OCI-LY3 (cell line): Measurements from ENCODE around the gene RAP2A.

Experiments
- H2AFZ ChIP-seq: fragments of 200-600, 300-600 bp; shearing (Covaris generic); 2 replicates; pipeline ENCODE4 v1.6.0; 2014; ENCODE audit warnings: antibody characterized with exemption, low read depth, low read length
- H3K27ac ChIP-seq: fragments of 200-600, 300-600 bp; sonication (generic); 2 replicates; pipeline ENCODE4 v1.5.1; 2014; ENCODE audit warnings: mild to moderate bottlenecking, low read length, moderate library complexity, mixed read lengths
- H3K27me3 ChIP-seq: fragments of 200-600, 300-600 bp; sonication (generic); 2 replicates; pipeline ENCODE4 v1.6.1; 2014; ENCODE audit warnings: low read depth, low read length, mixed read lengths
- H3K36me3 ChIP-seq: fragments of 200-600, 300-600 bp; sonication (generic); replicated peaks from 2 replicates; pipeline ENCODE3; 2014; ENCODE audit warnings: low read depth, low read length, mixed read lengths
- H3K4me1 ChIP-seq: fragments of 300-600, 200-600 bp; sonication (generic); 2 replicates; pipeline ENCODE4 v1.6.1; 2014; ENCODE audit warnings: low read length, mixed read lengths
- H3K4me2 ChIP-seq: fragments of 200-600, 300-600 bp; sonication (generic); 2 replicates; pipeline ENCODE4 v1.6.1; 2014; ENCODE audit warnings: low read length, mixed read lengths
- H3K4me3 ChIP-seq: fragments of 300-600, 200-600 bp; sonication (generic); 2 replicates; pipeline ENCODE4 v1.5.1; 2014; ENCODE audit warnings: antibody characterized with exemption, mild to moderate bottlenecking, low read length, moderate library complexity
- H3K79me2 ChIP-seq: fragments of 300-600, 200-600 bp; shearing (Covaris generic); 2 replicates; pipeline ENCODE4 v1.6.1; 2014; ENCODE audit warnings: mild to moderate bottlenecking, low read length, mixed read lengths
- H3K9ac ChIP-seq: fragments of 300-600, 200-600 bp; shearing (Covaris generic); 2 replicates; pipeline ENCODE4 v1.6.0; 2014; ENCODE audit warnings: mild to moderate bottlenecking, low read length, moderate library complexity
- H3K9me3 ChIP-seq: fragments of 200-600, 300-600 bp; shearing (Covaris generic); 2 replicates; pipeline ENCODE4 v1.6.1; 2014; ENCODE audit warnings: low read length, mixed read lengths; ENCODE audit not compliant: insufficient read depth
- H4K20me1 ChIP-seq: fragments of 200-600, 300-600 bp; sonication (generic); 2 replicates; pipeline ENCODE4 v1.6.1; 2016; ENCODE audit warnings: low read length, mixed read lengths; ENCODE audit not compliant: insufficient read depth
- EZH2phosphoT487 ChIP-seq: fragments of 200-600 bp; shearing (Covaris generic); IDR thresholded peaks from 2 replicates; pipeline ENCODE4 v1.6.1; 2018; ENCODE audit warnings: antibody characterized with exemption, mixed run types, low read depth
- TF ChIP-seq, protein P1 (sequence below): fragments of 200-600, 300-600 bp; sonication (generic); IDR thresholded peaks from 2 replicates; pipeline ENCODE4 v1.5.1; 2014; ENCODE audit warnings: antibody characterized with exemption, low read length, low read depth

Gene RAP2A

DNA sequence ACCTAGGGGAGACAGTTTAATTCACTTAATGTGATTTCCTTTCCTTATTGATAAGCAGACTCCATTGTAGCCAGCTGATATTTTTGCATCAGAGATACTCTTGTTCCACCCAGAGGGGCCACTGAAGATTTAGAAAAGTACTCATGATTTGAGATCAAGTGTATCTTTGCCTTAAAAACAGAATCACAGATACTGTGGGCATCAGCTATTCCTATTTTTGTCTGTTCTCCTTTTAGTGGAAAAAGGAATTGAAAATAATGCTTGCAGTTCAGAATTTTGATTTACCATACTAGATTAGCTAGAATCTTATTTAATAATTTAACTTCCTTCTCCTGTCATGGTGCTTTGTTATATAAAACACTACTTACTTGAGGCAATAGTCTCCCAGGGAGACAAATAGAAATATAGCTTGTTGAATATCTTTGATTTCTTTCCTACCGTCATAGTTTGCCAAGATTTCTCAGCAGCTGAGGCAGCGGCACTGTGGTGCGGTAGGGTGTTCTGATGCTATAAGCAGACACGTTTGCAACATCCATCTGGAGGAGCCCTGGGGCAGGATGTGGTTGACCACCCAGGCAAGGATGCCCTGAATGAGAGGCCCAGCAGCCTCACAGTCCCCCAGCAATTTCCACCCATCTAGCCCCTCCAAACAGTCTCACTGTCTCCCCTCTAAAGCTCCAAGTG is 47.0 kb upstream of the RAP2A start:
- Histone ChIP-seq H3K36me3 (no peaks in the 10 kb centered on the region), H3K4me3 (no peak overlapping the region), H3K79me2 (no peaks in the 10 kb centered on the region), H3K27me3 (no peaks in the 10 kb centered on the region), H3K9me3 (no peaks in the 10 kb centered on the region), H2AFZ (no peak overlapping the region), H3K27ac (no peak overlapping the region), H3K9ac (no peak overlapping the region), H3K4me2 (no peak overlapping the region), H3K4me1 (peaks cover 2% of the 10 kb centered on the region; the same call in 1 of the 2 replicates), H4K20me1 (no peaks in the 10 kb centered on the region)
- TF ChIP-seq EZH2phosphoT487, result no peak
- TF ChIP-seq, protein P1, sequence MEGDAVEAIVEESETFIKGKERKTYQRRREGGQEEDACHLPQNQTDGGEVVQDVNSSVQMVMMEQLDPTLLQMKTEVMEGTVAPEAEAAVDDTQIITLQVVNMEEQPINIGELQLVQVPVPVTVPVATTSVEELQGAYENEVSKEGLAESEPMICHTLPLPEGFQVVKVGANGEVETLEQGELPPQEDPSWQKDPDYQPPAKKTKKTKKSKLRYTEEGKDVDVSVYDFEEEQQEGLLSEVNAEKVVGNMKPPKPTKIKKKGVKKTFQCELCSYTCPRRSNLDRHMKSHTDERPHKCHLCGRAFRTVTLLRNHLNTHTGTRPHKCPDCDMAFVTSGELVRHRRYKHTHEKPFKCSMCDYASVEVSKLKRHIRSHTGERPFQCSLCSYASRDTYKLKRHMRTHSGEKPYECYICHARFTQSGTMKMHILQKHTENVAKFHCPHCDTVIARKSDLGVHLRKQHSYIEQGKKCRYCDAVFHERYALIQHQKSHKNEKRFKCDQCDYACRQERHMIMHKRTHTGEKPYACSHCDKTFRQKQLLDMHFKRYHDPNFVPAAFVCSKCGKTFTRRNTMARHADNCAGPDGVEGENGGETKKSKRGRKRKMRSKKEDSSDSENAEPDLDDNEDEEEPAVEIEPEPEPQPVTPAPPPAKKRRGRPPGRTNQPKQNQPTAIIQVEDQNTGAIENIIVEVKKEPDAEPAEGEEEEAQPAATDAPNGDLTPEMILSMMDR, result no peak

- Histone ChIP-seq H3K4me3 (no peak overlapping the region), H3K27me3 (no peaks in the 10 kb centered on the region), H3K4me1 (peaks cover 2% of the 10 kb centered on the region; the same call in 1 of the 2 replicates), H3K9me3 (no peaks in the 10 kb centered on the region), H2AFZ (no peak overlapping the region), H3K4me2 (no peak overlapping the region), H3K79me2 (no peaks in the 10 kb centered on the region), H3K9ac (no peak overlapping the region), H3K27ac (no peak overlapping the region), H3K36me3 (no peaks in the 10 kb centered on the region), H4K20me1 (no peaks in the 10 kb centered on the region)
- no peak for TF ChIP-seq EZH2phosphoT487
- TF ChIP-seq, protein P1, result no peak
These were observed 46.5 kb upstream of the RAP2A start for GRCh38 chr13:97387485-97387839.

DNA sequence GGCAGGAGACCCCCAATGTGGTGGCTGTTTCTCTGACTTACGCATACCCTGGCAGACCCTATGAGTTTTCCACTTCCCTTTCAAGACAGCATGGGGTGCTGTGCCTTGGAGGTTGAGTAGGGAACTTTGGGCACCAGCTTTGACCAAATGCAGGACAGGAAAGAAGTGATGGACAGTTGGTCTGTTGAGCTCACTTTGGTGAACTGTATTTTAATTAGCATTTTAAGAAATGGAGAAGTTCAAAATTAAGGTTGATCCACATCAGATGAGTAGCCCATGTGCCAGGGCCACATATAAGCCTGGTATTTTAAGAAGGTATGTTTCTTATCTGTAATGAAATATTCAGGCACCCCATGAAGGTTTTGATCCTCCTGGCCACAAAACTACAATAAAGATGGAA is 46.1 kb upstream of the RAP2A start:
- H2AFZ ChIP-seq, result no peak overlapping the region
- H3K9me3 ChIP-seq, result no peaks in the 10 kb centered on the region
- H3K27me3 ChIP-seq, result no peaks in the 10 kb centered on the region
- no peaks in the 10 kb centered on the region for H4K20me1 ChIP-seq
- H3K36me3 ChIP-seq, result no peaks in the 10 kb centered on the region
- no peak overlapping the region for H3K4me3 ChIP-seq
- peaks cover 2% of the 10 kb centered on the region; the same call in 1 of the 2 replicates for H3K4me1 ChIP-seq
- H3K27ac ChIP-seq, result no peak overlapping the region
- no peaks in the 10 kb centered on the region for H3K79me2 ChIP-seq
- no peak overlapping the region for H3K9ac ChIP-seq
- no peak overlapping the region for H3K4me2 ChIP-seq
- no peak for TF ChIP-seq EZH2phosphoT487
- TF ChIP-seq, protein P1, result no peak

DNA sequence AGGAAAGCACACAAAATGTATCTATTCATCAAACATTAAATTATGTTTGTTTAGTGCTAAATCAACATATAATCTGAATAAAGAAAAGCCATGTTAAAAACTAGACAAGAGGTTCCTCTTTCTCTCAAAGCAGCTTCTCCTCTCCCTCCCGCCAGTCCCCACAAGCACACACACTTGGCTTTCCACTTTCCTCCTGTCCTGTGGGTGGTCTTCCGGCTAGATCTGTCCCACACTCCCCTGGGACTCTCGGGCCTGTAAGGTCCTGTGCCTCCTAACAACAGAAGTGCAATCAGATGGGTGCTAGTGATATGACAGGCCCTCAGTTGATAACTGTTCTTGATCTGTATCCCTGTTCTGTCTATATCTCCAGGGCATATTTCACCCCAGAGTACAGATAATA is 45.6 kb upstream of the RAP2A start:
- Histone ChIP-seq H2AFZ (no peak overlapping the region), H3K36me3 (no peaks in the 10 kb centered on the region), H3K4me2 (no peak overlapping the region), H3K27ac (no peak overlapping the region), H3K9me3 (no peaks in the 10 kb centered on the region), H3K79me2 (no peaks in the 10 kb centered on the region), H3K27me3 (no peaks in the 10 kb centered on the region), H3K9ac (no peak overlapping the region), H3K4me3 (no peak overlapping the region), H3K4me1 (peaks cover 2% of the 10 kb centered on the region; the same call in 1 of the 2 replicates), H4K20me1 (no peaks in the 10 kb centered on the region)
- no peak for TF ChIP-seq EZH2phosphoT487
